K562 (cell line): ENCODE results near the gene SLX4IP. TPM values are rescaled to one million over a fixed set of nuclear protein-coding genes. Genes with fewer than 3 reads are reported as not detected.

Experiments
- ATF1 ChIP-seq, 2 experiments: fragments of 450-650 bp in 1 of 2; IDR thresholded peaks; 2 replicates each; pipeline ENCODE4 v1.6.1; 2016; ENCODE audit warnings: missing compliant biosample characterization in 1 of 2, missing genetic modification characterization in 1 of 2
- LEF1 ChIP-seq: fragments of 450-650 bp; IDR thresholded peaks from 2 replicates; pipeline ENCODE4 v1.6.1; 2016; ENCODE audit warnings: mild to moderate bottlenecking
- MXI1 ChIP-seq: IDR thresholded peaks from 2 replicates; pipeline ENCODE4 v1.6.1; 2011; ENCODE audit warnings: low read depth, mild to moderate bottlenecking, improper control_type of control experiment, low read length
- NFRKB ChIP-seq: fragments of 450-650 bp; IDR thresholded peaks from 2 replicates; pipeline ENCODE4 v1.6.1; 2016; ENCODE audit warnings: low read depth
- ZBTB40 ChIP-seq, 2 experiments: fragments of 450-650 bp in 1 of 2; sonication (generic) in 1 of 2; formaldehyde crosslinking in 1 of 2; IDR thresholded peaks; 2 replicates each; pipeline versions ENCODE4 v1.7.1 to v1.9.0; 2016 to 2022; ENCODE audit warnings: inconsistent platforms in 1 of 2, mild to moderate bottlenecking in 1 of 2, missing genetic modification reagents in 1 of 2
- ZBTB43 ChIP-seq: sonication (generic); formaldehyde crosslinking; IDR thresholded peaks from 2 replicates; pipeline ENCODE4 v1.8.0; 2023; ENCODE audit warnings: mild to moderate bottlenecking, missing genetic modification reagents
- ZNF12 ChIP-seq: sonication (generic); formaldehyde crosslinking; IDR thresholded peaks from 2 replicates; pipeline ENCODE4 v1.4.0; 2020; ENCODE audit warnings: mild to moderate bottlenecking, missing genetic modification reagents
- ZNF175 ChIP-seq: fragments of 200-800 bp; sonication (Bioruptor generic); IDR thresholded peaks from 2 replicates; pipeline ENCODE4 v1.6.1; 2016; ENCODE audit warnings: low read depth, mild to moderate bottlenecking, missing genetic modification characterization, missing compliant biosample characterization
- ZNF696 ChIP-seq: fragments of 250-450 bp; sonication (Bioruptor Pico); conservative IDR thresholded peaks from 2 replicates; pipeline ENCODE4 v1.4.0; 2020; ENCODE audit warnings: mild to moderate bottlenecking, moderate library complexity
- polyA plus RNA-seq, 8 experiments: library from polyadenylated mRNA; depleted of rRNA in 4 of 8; stranded (reverse) in 5 of 8; unstranded in 3 of 8; fragments of >200 nt; fragmentation: Nextera tagmentation in 2 of 8; fragmentation: Illumina TruSeq in 1 of 8; extraction: Ambion mirVana in 2 of 8; extraction: Trizol in 1 of 8; gene quantifications; 2 replicates each; pipeline versions ENCODE4 v1.2.1 to v1.2.3, GENCODE V29; 2011 to 2014; ENCODE audit warnings: inconsistent platforms in 1 of 8, missing spikeins in 1 of 8
- total RNA-seq, 7 experiments: library from RNA; depleted of rRNA in 6 of 7; stranded (reverse); fragments of >200 nt in 6 of 7; fragmentation: Illumina TruSeq in 2 of 7; extraction: Trizol in 2 of 7; gene quantifications; 2 replicates each; pipeline versions ENCODE4 v1.2.1 to v1.2.3, GENCODE V29; 2011 to 2021; ENCODE audit warnings: low replicate concordance in 1 of 7

The SLX4IP gene
- total and polyA plus RNA-seq, 9 of the 15 experiments (the other 6 are each of a cell fraction or from before 2014, with no cell fraction given): 1.5 to 5.9 (median 3.5) TPM

GRCh38 chr20:10560686-10561085, 125.6 kb downstream of the SLX4IP start (continued):
- no peak for TF ChIP-seq ZBTB40 (IDR thresholded peaks at IDR 0.05)
- TF ChIP-seq ZBTB40 (CRISPR knock-in tag; IDR thresholded peaks at IDR 0.05): no peak
- no peak for TF ChIP-seq ZNF12 (CRISPR knock-in tag)
- TF ChIP-seq ZNF175: no peak
- TF ChIP-seq ZNF696 (CRISPR knock-in tag): no peak
- TF ChIP-seq ATF1 (CRISPR knock-in tag; IDR thresholded peaks at IDR 0.05): no peak
- TF ChIP-seq ATF1 (tag; IDR thresholded peaks at IDR 0.05): no peak
- no peak for TF ChIP-seq LEF1
- TF ChIP-seq NFRKB: no peak
- TF ChIP-seq ZBTB43 (CRISPR knock-in tag): no peak
- no peak for TF ChIP-seq MXI1
